Measurements from ENCODE around the gene GGCX. TPM values are rescaled to one million over a fixed set of nuclear protein-coding genes. Genes with fewer than 3 reads are reported as not detected.

The GGCX gene
- total RNA-seq, 1 experiment from 2014 or later: 66.2 TPM

DNA sequence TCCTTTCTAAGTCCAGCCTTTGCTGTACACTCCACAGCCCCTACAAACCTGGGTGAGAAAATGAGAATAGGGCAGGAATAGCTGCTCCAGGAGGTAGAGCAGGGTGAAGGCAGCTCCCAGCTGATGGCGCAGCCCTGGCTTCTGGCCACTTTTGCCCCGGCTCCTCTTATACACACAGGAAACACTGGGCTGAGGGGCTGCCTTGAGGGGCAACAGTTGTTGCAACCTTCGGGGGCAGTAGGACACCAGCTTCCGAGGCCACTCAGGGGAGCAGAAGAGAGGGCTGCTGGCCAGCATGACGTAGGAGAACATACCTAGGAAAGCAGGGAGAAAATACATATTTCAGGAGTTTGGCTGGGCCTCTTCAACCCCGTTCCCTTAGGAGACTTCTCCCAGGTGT, 8.1 kb downstream of the GGCX start:
- no peak for DNase-seq
- Mint-ChIP-seq H3K27ac (ENCODE audit: unreplicated experiment) (no peak overlapping the region), H3K4me3 (ENCODE audit: low read depth, unreplicated experiment) (no peak overlapping the region), H3K36me3 (ENCODE audit: insufficient read depth, unreplicated experiment) (peaks cover 49% of the 10 kb centered on the region), H3K9me3 (ENCODE audit: low read depth, unreplicated experiment) (no peaks in the 10 kb centered on the region), H3K27me3 (ENCODE audit: unreplicated experiment) (no peaks in the 10 kb centered on the region), H3K4me1 (ENCODE audit: low read depth, unreplicated experiment) (peaks cover 3% of the 10 kb centered on the region)
- BruUV-seq (replicated peaks): no TSS peak
- intact Hi-C loops (cut with micrococcal nuclease; ENCODE audit: unreplicated experiment): no loop called here
- CTCF ChIA-PET: interaction anchor here (2.5 to 2.7 kb wide), 2 partner anchors 133 to 161 kb away, joined by 25 to 66 read pairs; partner anchors contain the start of gene SH2D6
- TF ChIP-seq, protein P1, sequence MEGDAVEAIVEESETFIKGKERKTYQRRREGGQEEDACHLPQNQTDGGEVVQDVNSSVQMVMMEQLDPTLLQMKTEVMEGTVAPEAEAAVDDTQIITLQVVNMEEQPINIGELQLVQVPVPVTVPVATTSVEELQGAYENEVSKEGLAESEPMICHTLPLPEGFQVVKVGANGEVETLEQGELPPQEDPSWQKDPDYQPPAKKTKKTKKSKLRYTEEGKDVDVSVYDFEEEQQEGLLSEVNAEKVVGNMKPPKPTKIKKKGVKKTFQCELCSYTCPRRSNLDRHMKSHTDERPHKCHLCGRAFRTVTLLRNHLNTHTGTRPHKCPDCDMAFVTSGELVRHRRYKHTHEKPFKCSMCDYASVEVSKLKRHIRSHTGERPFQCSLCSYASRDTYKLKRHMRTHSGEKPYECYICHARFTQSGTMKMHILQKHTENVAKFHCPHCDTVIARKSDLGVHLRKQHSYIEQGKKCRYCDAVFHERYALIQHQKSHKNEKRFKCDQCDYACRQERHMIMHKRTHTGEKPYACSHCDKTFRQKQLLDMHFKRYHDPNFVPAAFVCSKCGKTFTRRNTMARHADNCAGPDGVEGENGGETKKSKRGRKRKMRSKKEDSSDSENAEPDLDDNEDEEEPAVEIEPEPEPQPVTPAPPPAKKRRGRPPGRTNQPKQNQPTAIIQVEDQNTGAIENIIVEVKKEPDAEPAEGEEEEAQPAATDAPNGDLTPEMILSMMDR (IDR thresholded peaks at IDR 0.05; ENCODE audit: unreplicated experiment): no peak

DNA sequence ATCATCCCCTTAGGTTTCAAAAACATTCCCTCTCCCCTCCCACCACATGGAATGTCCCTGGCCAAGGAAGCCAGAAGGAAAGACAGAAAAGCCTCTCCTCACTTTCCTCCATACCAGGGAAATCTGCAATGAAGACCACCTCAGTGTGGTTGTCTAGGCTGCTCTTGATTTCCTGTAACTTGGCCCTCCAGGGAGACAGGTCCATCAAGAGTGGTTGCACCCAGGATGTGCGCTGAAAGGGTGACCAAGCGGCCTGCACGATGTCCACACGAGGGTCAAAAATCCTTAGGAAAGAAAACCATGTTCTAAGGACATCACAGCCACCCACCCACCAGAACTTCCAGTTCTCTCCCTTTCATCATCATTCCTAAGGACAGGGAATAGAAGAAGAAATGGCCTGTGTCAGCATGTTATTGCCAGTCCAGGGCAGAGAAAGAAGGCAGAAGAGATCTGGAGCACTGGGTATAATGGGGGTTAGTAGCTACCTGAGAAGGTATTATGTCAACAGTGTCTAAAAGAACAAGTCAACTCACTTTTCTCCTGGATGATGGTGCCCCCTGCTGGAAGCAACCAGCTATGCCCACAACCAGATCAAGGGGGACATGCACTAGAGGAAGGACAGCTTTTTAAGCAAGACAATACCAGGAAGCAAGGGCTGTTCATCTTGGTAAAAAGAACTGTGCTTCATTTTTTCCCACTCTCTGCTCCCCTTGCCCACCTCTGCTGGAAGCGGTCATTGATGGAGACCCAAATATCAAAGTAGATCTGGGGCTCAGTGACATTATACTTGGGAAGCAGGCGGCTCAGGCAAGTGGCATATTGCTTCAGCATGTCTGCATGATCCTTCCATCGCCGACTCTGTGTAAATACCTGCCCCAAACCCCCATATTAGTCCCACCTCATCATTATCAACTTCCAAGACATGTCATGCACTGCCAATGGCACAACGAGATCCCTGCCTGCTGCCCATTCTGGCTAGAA, 9.3 kb downstream of the GGCX start:
- Mint-ChIP-seq H3K36me3 (ENCODE audit: insufficient read depth, unreplicated experiment) (peaks cover 53% of the 10 kb centered on the region), H3K27ac (ENCODE audit: unreplicated experiment) (no peak overlapping the region)
- no TSS peak for BruUV-seq (replicated peaks)

DNA sequence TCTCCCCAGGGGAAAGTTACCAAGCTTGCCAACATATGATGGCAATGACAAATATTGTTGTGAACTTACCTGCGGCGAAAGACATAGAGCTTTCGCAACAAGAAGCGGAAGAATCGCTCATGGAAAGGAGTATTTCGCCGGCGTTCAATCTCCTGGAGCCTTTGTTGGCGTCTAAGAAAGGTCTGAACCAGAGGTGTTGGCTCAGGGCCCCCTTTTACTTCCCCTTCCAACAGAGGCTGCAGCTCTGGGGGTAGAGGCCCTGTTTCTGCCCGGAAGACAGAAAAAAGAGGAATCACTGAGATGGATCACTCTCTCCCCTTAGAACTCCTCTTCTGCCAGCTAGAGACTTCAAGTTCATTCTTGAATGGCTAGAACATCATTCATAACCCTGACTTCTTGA, 10.8 kb downstream of the GGCX start:
- no peak overlapping the region for H3K27ac Mint-ChIP-seq (ENCODE audit: unreplicated experiment)
- intact Hi-C loops (cut with micrococcal nuclease; ENCODE audit: unreplicated experiment): no loop called here
- CTCF ChIA-PET: interaction anchor here (1.8 to 2.7 kb wide), 3 partner anchors 11 to 159 kb away, joined by 9 to 25 read pairs (median 20); partner anchors contain the start of gene MAT2A
- no TSS peak for BruUV-seq (replicated peaks)
- H3K36me3 Mint-ChIP-seq (ENCODE audit: insufficient read depth, unreplicated experiment): peaks cover 68% of the 10 kb centered on the region
- H3K4me3 Mint-ChIP-seq (ENCODE audit: low read depth, unreplicated experiment): no peak overlapping the region
- no peak for DNase-seq
- H3K27me3 Mint-ChIP-seq (ENCODE audit: unreplicated experiment): no peaks in the 10 kb centered on the region
- TF ChIP-seq, protein P1 (IDR thresholded peaks at IDR 0.05; ENCODE audit: unreplicated experiment): no peak
- peaks cover 10% of the 10 kb centered on the region for H3K4me1 Mint-ChIP-seq (ENCODE audit: low read depth, unreplicated experiment)
- H3K9me3 Mint-ChIP-seq (ENCODE audit: low read depth, unreplicated experiment): no peaks in the 10 kb centered on the region

More for the DNA sequence above, 9.3 kb downstream of the GGCX start:
- peak; percentile 87 for DNase-seq
- TF ChIP-seq, protein P1 (IDR thresholded peaks at IDR 0.05; ENCODE audit: unreplicated experiment): peak; percentile 77
- no peaks in the 10 kb centered on the region for H3K27me3 Mint-ChIP-seq (ENCODE audit: unreplicated experiment)
- H3K9me3 Mint-ChIP-seq (ENCODE audit: low read depth, unreplicated experiment): no peaks in the 10 kb centered on the region
- no peak overlapping the region for H3K4me3 Mint-ChIP-seq (ENCODE audit: low read depth, unreplicated experiment)
- intact Hi-C loops (cut with micrococcal nuclease; ENCODE audit: unreplicated experiment): loop anchor here (1.0 kb wide), 2 partner anchors 131 to 161 kb away; no protein-coding TSS in a partner anchor
- H3K4me1 Mint-ChIP-seq (ENCODE audit: low read depth, unreplicated experiment): peaks cover 10% of the 10 kb centered on the region
- CTCF ChIA-PET: interaction anchor here (0.6 to 2.7 kb wide), 13 partner anchors 9 to 160 kb away, joined by 3 to 66 read pairs (median 5); partner anchors contain the start of genes GGCX, MAT2A, RNF181 and SH2D6

DNA sequence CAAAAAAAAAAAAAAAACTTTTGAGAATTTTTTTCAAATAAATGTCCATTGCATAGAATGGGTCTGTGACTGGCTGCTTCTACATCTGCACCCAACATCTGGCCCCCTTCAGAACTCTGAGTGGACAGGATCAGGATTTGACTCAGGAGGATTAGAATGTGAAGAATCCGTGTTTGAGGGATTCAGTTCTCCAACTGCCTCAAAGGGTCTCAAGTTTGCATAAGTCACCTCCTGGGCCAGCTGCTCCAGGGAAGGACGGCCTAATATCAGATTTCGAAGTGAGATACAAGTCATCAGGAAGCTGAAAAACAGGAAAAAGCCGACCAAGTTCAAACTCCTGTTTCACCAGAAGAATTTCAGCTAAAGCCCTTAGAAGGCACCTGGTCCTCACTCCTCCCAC, 11.5 kb downstream of the GGCX start:
- H3K4me3 Mint-ChIP-seq (ENCODE audit: low read depth, unreplicated experiment): no peak overlapping the region
- no TSS peak for BruUV-seq (replicated peaks)
- intact Hi-C loops (cut with micrococcal nuclease; ENCODE audit: unreplicated experiment): no loop called here
- no peak overlapping the region for H3K27ac Mint-ChIP-seq (ENCODE audit: unreplicated experiment)
- peaks cover 75% of the 10 kb centered on the region for H3K36me3 Mint-ChIP-seq (ENCODE audit: insufficient read depth, unreplicated experiment)
- CTCF ChIA-PET: interaction anchor here (1.8 kb wide), 1 partner anchor 129 kb away, joined by 9 read pairs; no protein-coding TSS in a partner anchor
- peaks cover 10% of the 10 kb centered on the region for H3K4me1 Mint-ChIP-seq (ENCODE audit: low read depth, unreplicated experiment)
- DNase-seq: no peak
- H3K9me3 Mint-ChIP-seq (ENCODE audit: low read depth, unreplicated experiment): no peaks in the 10 kb centered on the region
- no peaks in the 10 kb centered on the region for H3K27me3 Mint-ChIP-seq (ENCODE audit: unreplicated experiment)
- TF ChIP-seq, protein P1 (IDR thresholded peaks at IDR 0.05; ENCODE audit: unreplicated experiment): no peak

Data from Calu3 (cell line).